Right renal cortex interstitium (tissue), 3 donors: ENCODE results near the gene PROSER2. TPM values are rescaled to one million over a fixed set of nuclear protein-coding genes. Genes with fewer than 3 reads are reported as not detected.

Source experiments
- DNase-seq, 3 donors: peaks; one replicate each; pipeline ENCODE4 v3.0.0-alpha.2; 2013; ENCODE audit warnings: low read depth in 3 of 3, low spot score in 2 of 3
- polyA plus RNA-seq, 3 donors: library from polyadenylated mRNA; unstranded; fragments of 120-200 nt; gene quantifications; one replicate each; pipeline ENCODE4 v1.2.1, GENCODE V29; 2013; ENCODE audit not compliant: insufficient read length in 3 of 3

The PROSER2 gene
- 1 to 10 TPM; 4.7 to 6.1 (median 5.6) TPM for polyA plus RNA-seq

- no peak for DNase-seq
Observed at GRCh38 chr10:11823122-11823988, at the start of gene PROSER2. Gene PROSER2, plus strand, starts transcription at chr10:11823356. Its CDS starts 28,722 bp downstream, at chr10:11852078.

GRCh38 chr10:11773761-11774441, 49.3 kb upstream of the PROSER2 start:
- DNase-seq, result no peak

GRCh38 chr10:11775412-11775811, 47.7 kb upstream of the PROSER2 start:
- no peak for DNase-seq

DNA sequence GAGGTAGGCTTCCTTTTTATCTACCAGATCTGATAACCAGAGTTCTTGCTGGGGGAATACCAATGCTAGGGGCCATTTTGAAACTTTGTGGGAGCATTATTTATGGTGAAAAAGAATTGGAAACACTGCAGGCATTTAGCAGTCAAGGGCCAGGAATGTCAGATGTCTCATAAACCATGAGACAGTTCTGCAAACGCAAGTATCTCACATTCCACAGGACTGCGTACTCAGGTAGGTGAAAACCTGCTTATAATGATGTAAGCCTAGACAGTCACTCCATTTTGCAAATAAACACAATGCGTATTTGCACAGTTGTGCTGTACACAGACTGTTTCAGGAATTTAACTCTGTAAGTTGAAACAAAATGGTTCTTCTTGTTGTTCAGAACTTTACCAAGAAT, 47.1 kb upstream of the PROSER2 start:
- DNase-seq, result no peak

GRCh38 chr10:11781114-11781513, 42.0 kb upstream of the PROSER2 start:
- no peak for DNase-seq

DNA sequence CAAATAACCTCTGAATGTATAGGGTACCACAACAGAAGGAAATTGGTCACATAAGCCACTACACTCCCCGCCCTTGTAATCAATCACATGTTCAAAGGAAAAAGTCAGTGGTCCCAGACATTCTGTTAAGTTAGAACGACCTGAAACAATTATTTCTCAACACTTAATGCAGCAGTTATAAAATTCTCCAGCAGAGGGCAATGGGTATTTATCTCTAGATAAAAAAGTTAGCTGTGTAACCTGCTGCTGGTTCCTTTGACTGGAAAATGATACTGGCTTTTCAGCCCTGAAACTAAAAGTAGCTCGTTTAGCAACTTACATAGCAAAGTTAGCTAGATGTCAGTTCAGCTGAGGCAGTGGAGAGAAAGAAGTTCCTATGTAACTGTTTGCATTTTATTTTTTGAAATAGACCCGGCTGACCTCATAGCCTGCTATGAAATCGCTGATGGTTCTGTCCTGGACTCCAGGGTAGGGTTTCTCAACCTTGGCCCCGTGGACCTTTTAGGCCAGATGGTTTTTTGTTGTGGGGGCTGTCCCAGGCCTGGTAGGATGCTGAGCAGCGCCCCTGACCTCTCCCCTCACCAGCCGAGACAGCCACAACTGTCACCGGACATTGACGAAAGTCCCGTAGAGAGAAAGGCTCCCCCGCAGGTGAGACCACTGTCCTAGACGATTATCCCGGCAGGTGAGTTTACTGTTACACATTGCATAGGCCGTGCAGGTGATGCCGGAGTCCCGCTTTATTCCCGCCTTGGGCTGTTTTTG, 40.2 kb upstream of the PROSER2 start:
- peak; percentile 51 to 64 (median 61) for DNase-seq

- DNase-seq, result no peak
Observed at GRCh38 chr10:11783558-11783865, 39.6 kb upstream of the PROSER2 start.

DNA sequence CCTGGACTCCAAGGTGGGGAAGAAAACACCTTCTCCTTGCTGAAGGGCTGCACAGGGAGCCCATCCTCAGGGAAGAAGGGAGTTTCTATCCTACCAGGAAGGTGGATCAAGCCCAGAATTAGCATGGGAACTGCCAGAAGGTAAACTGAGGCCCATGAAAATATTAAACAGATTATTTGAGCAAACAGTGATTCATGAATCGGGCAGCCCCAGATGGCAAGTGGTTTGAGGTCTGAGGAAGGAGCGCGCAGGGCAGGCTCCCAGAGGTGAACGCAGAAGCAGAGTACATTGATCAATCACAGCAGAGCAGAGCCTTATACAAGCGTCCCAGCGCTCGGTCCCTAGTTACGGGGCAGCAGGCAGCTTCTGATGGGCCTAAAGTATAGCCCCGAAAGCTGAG, 35.8 kb upstream of the PROSER2 start:
- no peak for DNase-seq

GRCh38 chr10:11787846-11788245, 35.3 kb upstream of the PROSER2 start:
- DNase-seq, result no peak

- DNase-seq, result no peak
Observed at GRCh38 chr10:11789306-11789705, 33.9 kb upstream of the PROSER2 start.

- DNase-seq, result no peak
Observed at GRCh38 chr10:11789956-11790355, 33.2 kb upstream of the PROSER2 start.

GRCh38 chr10:11793762-11794479, 29.2 kb upstream of the PROSER2 start:
- DNase-seq, result no peak

GRCh38 chr10:11794566-11794965, 28.6 kb upstream of the PROSER2 start:
- DNase-seq, result no peak

DNA sequence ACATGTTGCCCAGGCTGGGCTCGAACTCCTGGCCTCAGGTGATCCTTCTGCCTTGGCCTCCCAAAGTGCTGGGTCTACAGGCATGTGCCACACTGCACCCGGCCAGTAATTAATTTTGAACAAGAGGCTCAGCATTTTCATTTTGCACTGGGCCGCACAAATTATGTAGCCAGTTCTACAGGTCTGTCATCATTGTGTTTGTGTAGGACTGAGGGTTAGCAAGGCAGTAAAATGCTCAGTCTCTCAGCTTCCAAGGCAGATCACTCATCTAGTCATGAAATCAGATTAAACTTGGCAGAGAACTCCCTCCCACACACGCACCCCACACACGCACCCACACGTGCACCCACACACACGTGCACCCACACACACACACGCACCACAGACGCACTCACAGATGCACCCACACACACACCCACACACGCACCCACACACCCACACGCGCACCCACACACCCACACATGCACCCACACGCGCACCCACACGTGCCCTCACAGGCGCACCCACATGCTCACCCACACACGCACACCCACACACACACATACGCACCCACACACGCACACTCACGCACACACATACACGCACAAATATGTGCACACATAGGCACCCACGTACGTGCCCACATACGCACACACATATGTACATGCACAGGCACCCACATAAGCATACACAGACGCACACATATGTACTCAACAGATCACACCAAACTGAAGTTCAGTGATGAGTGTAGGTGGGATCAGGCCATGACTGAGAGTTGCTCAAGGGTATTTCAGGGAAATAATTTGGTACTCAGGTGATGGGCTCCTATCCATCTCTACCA, 27.8 kb upstream of the PROSER2 start:
- no peak for DNase-seq

- DNase-seq, result no peak
Observed at GRCh38 chr10:11796474-11796873, 26.7 kb upstream of the PROSER2 start.

- no peak for DNase-seq
Observed at GRCh38 chr10:11797281-11797680, 25.9 kb upstream of the PROSER2 start.

- DNase-seq, result no peak
Observed at GRCh38 chr10:11797847-11798633, 25.1 kb upstream of the PROSER2 start.

DNA sequence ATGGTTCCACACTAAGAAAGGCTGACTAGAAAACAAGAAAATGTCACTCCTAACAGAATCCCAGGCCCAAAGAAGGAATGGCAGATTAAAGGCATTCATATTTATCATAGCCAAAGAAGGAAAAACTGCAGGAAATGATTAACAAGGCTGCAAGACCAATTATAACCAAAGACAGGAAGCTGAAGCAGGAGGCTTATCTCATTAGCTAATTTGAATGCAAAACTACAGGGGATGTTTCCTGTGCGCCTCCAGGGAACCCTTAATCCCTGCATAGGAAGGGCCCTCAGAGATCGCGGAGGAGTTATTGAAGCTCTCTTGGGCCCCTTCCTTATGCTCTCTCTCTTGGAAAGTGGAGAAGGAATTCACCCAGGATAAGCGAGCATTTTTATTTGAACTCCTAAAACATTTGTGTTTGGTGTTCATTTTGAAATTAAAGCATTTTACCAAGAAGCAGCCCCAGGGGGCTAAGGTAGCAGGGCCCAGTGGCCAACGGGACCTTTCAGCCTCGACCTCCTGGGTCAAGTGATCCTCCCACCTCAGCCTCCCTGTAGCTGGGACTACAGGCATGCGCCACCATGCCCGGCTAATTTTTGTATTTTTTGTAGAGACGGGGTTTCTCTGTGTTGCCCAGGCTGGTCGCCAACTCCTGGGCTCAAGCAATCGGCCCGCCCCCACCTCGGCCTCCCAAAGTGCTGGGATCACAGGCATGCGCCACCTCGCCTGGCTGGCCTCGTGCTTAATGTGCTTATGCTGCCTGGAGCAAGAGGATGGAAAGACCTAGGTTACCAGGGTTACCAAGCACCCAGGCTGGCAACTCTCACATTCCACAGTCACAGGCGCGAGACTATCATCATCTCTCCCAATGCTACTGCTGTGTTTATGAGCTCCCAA, 24.1 kb upstream of the PROSER2 start:
- DNase-seq, result no peak
